Activated T-cell treated with anti-CD3 and anti-CD28 coated beads, Interleukin-2, amount 50 U/mL, for 24 hours (primary cell): ENCODE measurements around the gene HMCN2.

Experiments used
- DNase-seq: peaks from one replicate; pipeline ENCODE4 v3.0.0-alpha.2; 2020
- H3K27ac Mint-ChIP-seq: 2 replicates; pipeline ENCODE4 v1.8.0; 2020; ENCODE audit warnings: mild to moderate bottlenecking, mixed read lengths
- H3K27me3 Mint-ChIP-seq: 2 replicates; pipeline ENCODE4 v1.8.0; 2020; ENCODE audit warnings: mixed read lengths
- H3K36me3 Mint-ChIP-seq: 2 replicates; pipeline ENCODE4 v1.8.0; 2020; ENCODE audit warnings: low read depth, mixed read lengths
- H3K4me1 Mint-ChIP-seq: 2 replicates; pipeline ENCODE4 v1.8.0; 2020; ENCODE audit warnings: low read depth, mixed read lengths
- H3K4me3 Mint-ChIP-seq: 2 replicates; pipeline ENCODE4 v1.8.0; 2020; ENCODE audit warnings: mild to moderate bottlenecking, moderate library complexity, mixed read lengths
- H3K9me3 Mint-ChIP-seq: 2 replicates; pipeline ENCODE4 v1.8.0; 2020; ENCODE audit warnings: mixed read lengths

Gene HMCN2

GRCh38 chr9:130265431-130266235 lies at the start of gene HMCN2:
Gene HMCN2, plus strand, starts transcription at chr9:130265760. Its CDS starts 119 bp downstream, at chr9:130265879.
- no peak for DNase-seq
- Mint-ChIP-seq H3K9me3 (no peaks in the 10 kb centered on the region), H3K4me3 (no peak within 1 kb of the TSS), H3K27me3 (peaks cover 82% of the 10 kb centered on the region), H3K36me3 (no peaks in the 10 kb centered on the region), H3K27ac (no peak within 1 kb of the TSS), H3K4me1 (peaks cover 3% of the 10 kb centered on the region)

GRCh38 chr9:130217838-130218237 lies 47.7 kb upstream of the HMCN2 start:
- Mint-ChIP-seq H3K4me1 (no peaks in the 10 kb centered on the region), H3K4me3 (no peak overlapping the region), H3K27ac (no peak overlapping the region), H3K9me3 (no peaks in the 10 kb centered on the region), H3K27me3 (no peaks in the 10 kb centered on the region), H3K36me3 (peaks cover 7% of the 10 kb centered on the region)
- no peak for DNase-seq

DNA sequence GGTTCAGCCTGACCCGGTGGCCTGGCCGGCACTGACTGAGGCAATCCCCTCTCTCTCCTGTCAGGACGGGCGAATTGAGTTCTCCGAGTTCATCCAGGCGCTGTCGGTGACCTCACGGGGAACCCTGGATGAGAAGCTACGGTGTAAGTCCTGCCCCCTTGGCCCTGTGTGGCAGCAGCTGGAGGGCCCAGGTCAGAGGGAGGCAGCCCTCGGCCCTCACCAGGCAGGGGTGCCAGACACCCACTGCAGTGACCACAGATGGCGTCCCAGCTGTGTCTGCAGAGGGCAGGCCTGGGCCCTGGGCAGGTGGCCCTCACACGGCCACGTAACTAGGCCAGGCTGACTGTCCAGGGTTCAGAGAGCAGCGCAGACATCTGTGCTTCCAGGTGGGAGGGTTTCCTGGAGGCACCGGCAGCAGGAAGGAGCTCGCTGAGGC lies 45.9 kb upstream of the HMCN2 start:
- Mint-ChIP-seq H3K36me3 (peaks cover 7% of the 10 kb centered on the region), H3K27me3 (no peaks in the 10 kb centered on the region), H3K4me3 (no peak overlapping the region), H3K9me3 (no peaks in the 10 kb centered on the region), H3K4me1 (no peaks in the 10 kb centered on the region), H3K27ac (no peak overlapping the region)
- DNase-seq: no peak

- Mint-ChIP-seq H3K9me3 (no peaks in the 10 kb centered on the region), H3K36me3 (peaks cover 10% of the 10 kb centered on the region), H3K27ac (no peak overlapping the region), H3K4me3 (no peak overlapping the region), H3K4me1 (no peaks in the 10 kb centered on the region), H3K27me3 (no peaks in the 10 kb centered on the region)
- no peak for DNase-seq
Observed at GRCh38 chr9:130220352-130220751, 45.2 kb upstream of the HMCN2 start.

DNA sequence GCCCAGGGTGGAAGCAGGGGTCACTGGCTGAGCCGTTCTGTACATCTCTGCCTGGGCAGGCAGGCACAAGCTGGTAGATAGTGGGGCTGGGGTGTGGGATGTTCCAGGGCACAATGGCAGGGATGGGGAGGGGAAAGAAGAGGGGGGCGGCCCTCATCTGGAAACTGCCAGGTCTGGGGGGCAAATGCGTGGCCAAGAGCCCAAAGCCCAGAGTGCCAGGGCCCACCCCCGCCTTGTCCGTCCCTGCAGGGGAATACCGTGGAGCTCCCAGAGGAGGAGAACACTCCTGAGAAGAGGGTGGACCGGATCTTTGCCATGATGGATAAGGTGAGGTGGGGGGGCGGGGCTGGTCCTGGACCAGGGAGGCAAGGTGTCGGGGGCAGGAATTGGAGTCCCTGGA lies 42.7 kb upstream of the HMCN2 start:
- Mint-ChIP-seq H3K36me3 (peaks cover 32% of the 10 kb centered on the region), H3K27me3 (no peaks in the 10 kb centered on the region), H3K4me3 (no peak overlapping the region), H3K27ac (no peak overlapping the region), H3K4me1 (no peaks in the 10 kb centered on the region), H3K9me3 (peaks cover 5% of the 10 kb centered on the region)
- no peak for DNase-seq

DNA sequence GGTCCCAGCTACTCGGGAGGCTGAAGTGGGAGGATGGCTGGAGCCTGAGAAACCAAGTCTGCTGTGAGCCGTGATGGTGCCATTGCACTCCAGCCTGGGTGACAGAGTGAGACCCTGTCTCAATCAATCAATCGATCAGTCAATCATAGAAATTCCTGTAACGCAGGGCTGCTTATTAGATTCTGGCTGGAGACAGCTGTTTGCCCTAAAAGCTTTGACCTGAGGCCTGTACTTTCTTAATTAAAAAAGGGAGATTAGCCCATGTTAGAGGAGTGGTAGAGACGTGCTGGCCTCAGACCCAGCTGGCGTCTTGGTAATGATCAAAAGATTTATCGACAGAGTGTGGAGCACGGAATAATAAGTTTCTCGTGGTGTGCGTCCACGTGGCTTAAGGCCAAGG lies 40.5 kb upstream of the HMCN2 start:
- Mint-ChIP-seq H3K27me3 (no peaks in the 10 kb centered on the region), H3K4me3 (no peak overlapping the region), H3K4me1 (no peaks in the 10 kb centered on the region), H3K36me3 (peaks cover 37% of the 10 kb centered on the region), H3K27ac (no peak overlapping the region), H3K9me3 (peaks cover 5% of the 10 kb centered on the region)
- DNase-seq: no peak

DNA sequence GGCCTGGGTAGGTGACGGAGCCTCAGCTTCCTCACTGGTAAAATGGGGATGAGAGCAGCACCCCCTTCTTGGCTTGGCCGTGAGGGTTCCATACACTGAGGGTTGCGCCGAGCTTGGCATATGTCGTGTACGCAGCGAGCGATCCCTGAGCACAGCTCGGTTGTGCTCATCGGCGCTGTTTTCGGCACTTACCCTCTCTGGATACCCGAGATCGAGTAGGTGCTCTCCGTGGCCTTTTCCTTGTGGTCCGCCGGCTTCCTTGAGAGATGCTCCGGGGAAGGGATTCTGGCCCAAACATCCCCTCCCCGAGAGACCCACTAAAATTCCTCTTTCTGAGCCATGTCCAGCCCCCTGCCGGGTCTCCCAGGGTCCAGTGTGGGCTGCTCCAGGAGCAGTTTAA lies 40.0 kb upstream of the HMCN2 start:
- DNase-seq: no peak
- H3K27me3 Mint-ChIP-seq: no peaks in the 10 kb centered on the region
- H3K4me1 Mint-ChIP-seq: no peaks in the 10 kb centered on the region
- H3K9me3 Mint-ChIP-seq: peaks cover 5% of the 10 kb centered on the region
- H3K27ac Mint-ChIP-seq: no peak overlapping the region
- no peak overlapping the region for H3K4me3 Mint-ChIP-seq
- H3K36me3 Mint-ChIP-seq: peaks cover 38% of the 10 kb centered on the region

GRCh38 chr9:130226112-130226511 lies 39.4 kb upstream of the HMCN2 start:
- Mint-ChIP-seq H3K4me1 (no peaks in the 10 kb centered on the region), H3K27me3 (no peaks in the 10 kb centered on the region), H3K36me3 (peaks cover 41% of the 10 kb centered on the region), H3K4me3 (no peak overlapping the region), H3K9me3 (peaks cover 5% of the 10 kb centered on the region), H3K27ac (no peak overlapping the region)
- DNase-seq: no peak

- no peak overlapping the region for H3K4me3 Mint-ChIP-seq
- no peaks in the 10 kb centered on the region for H3K27me3 Mint-ChIP-seq
- H3K9me3 Mint-ChIP-seq: peaks cover 5% of the 10 kb centered on the region
- no peak overlapping the region for H3K27ac Mint-ChIP-seq
- H3K4me1 Mint-ChIP-seq: no peaks in the 10 kb centered on the region
- no peak for DNase-seq
- peaks cover 49% of the 10 kb centered on the region for H3K36me3 Mint-ChIP-seq
Observed at GRCh38 chr9:130227833-130228232, 37.7 kb upstream of the HMCN2 start.

GRCh38 chr9:130229759-130230158 lies 35.8 kb upstream of the HMCN2 start:
- H3K36me3 Mint-ChIP-seq: peaks cover 61% of the 10 kb centered on the region
- no peak overlapping the region for H3K4me3 Mint-ChIP-seq
- H3K4me1 Mint-ChIP-seq: no peaks in the 10 kb centered on the region
- no peak overlapping the region for H3K27ac Mint-ChIP-seq
- no peak for DNase-seq
- H3K9me3 Mint-ChIP-seq: peaks cover 5% of the 10 kb centered on the region
- H3K27me3 Mint-ChIP-seq: no peaks in the 10 kb centered on the region

DNA sequence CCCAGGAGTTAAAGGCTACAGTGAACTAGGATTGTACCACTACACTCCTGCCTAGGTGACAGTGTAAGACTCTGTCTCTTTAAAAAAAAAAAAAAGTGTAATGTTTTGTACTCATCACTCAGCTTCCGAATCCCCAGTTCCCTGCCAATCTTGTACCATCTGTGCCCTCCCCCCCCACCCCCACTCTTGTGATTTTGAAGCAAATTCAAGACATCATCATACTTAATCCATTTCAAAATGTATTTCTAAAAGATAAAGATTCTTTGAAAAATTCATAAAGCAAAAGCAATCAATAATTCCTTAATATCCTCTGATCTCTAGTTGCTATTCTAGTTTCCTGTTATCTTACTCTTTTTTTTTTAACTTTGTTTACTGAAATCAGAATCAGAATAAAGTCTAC lies 34.9 kb upstream of the HMCN2 start:
- no peak for DNase-seq
- Mint-ChIP-seq H3K36me3 (peaks cover 55% of the 10 kb centered on the region), H3K4me3 (no peak overlapping the region), H3K27me3 (no peaks in the 10 kb centered on the region), H3K27ac (no peak overlapping the region), H3K4me1 (no peaks in the 10 kb centered on the region), H3K9me3 (peaks cover 5% of the 10 kb centered on the region)

GRCh38 chr9:130232899-130233586 lies 32.5 kb upstream of the HMCN2 start:
- Mint-ChIP-seq H3K4me3 (no peak overlapping the region), H3K27ac (no peak overlapping the region), H3K4me1 (peaks cover 8% of the 10 kb centered on the region), H3K27me3 (no peaks in the 10 kb centered on the region), H3K36me3 (peaks cover 34% of the 10 kb centered on the region), H3K9me3 (no peaks in the 10 kb centered on the region)
- DNase-seq: no peak

DNA sequence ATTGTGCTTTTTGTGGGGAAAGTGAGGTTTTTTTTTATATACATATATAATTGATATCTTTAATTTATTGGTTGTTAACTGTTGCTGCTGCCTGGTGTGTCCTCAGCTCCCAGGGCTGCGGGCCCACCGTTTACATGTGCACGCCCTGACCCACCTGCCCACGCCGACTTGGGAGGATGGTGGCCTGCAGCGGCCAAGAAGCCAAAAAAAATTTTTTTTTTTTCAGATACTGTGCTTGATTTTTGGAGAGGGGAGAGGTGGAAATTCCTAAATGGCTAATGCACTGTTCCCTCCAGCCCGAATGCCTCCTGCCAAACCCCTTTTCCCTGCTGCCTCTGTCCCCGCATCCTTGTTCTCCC lies 32.0 kb upstream of the HMCN2 start:
- DNase-seq: no peak
- Mint-ChIP-seq H3K36me3 (peaks cover 32% of the 10 kb centered on the region), H3K4me3 (no peak overlapping the region), H3K9me3 (no peaks in the 10 kb centered on the region), H3K27me3 (no peaks in the 10 kb centered on the region), H3K4me1 (peaks cover 11% of the 10 kb centered on the region), H3K27ac (no peak overlapping the region)

DNA sequence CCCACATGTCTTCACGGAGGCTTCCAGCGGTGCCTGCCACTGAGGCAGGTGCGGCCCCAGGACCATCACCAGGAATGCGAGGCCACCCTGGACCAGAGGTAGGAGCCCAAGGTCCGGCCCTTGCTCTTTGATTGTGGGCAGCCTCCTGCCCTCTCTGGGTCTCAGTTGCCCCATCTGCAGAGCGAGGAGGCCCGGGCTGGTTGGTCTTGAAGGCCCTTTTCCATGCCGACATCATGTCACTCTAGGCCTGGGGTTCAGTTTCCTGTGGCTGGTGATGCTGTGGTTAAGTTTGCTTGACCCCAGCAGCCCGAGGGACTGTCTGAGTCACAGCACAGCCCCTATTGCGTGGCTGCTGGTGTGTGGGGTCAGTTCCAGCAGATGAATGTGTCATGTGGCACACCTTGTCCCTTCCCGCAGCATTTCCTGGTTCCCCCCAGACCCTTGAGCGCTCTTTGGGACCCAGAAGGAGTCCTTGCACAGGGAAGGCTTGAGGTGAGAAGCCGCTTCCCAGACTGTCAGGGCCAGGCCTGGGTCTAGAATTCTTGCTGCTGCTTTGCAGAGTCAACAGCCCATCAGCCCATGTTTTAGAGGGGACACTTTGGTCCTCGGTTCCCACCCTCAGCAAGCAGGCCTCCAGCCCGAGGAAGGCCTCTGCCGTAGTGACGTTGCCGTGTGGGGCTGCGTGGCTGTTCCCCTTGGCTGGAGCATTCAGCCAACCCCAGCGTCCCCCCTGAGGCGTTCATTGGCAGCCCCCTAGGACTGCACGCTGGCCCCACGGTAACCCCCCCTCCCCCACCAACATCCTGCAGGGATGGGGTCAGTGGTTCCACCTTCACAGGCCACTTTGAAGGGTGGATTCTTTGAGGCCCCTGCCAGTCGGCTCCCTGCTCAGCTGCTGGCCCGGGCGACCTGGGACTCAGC lies 31.0 kb upstream of the HMCN2 start:
- Mint-ChIP-seq H3K4me3 (no peak overlapping the region), H3K27ac (no peak overlapping the region), H3K4me1 (peaks cover 20% of the 10 kb centered on the region), H3K9me3 (no peaks in the 10 kb centered on the region), H3K36me3 (peaks cover 29% of the 10 kb centered on the region), H3K27me3 (no peaks in the 10 kb centered on the region)
- DNase-seq: no peak
